HT-29 (cell line): ENCODE results near the gene SCD5. TPM values are rescaled to one million over a fixed set of nuclear protein-coding genes. Genes with fewer than 3 reads are reported as not detected.
A peak's percentile ranks its signal among the peaks of the same experiment; 100 is the strongest.
"Not testable (repeated sequence)": the region's sequence is repeated elsewhere in the genome, so short reads cannot be mapped to it uniquely, and the experiment has no call there.

Experiments
- DNase-seq: peaks from one replicate; pipeline ENCODE4 v3.0.0-alpha.2; 2015; ENCODE audit warnings: low spot score
- total RNA-seq: library from RNA; depleted of rRNA; stranded (reverse); fragments of >200 nt; shearing (Covaris generic); gene quantifications from 2 replicates; pipeline ENCODE4 v1.2.3, GENCODE V29; 2014; rRNA removed

The SCD5 gene
- 0.13 and 0.18 TPM in 2 replicates for total RNA-seq

DNA sequence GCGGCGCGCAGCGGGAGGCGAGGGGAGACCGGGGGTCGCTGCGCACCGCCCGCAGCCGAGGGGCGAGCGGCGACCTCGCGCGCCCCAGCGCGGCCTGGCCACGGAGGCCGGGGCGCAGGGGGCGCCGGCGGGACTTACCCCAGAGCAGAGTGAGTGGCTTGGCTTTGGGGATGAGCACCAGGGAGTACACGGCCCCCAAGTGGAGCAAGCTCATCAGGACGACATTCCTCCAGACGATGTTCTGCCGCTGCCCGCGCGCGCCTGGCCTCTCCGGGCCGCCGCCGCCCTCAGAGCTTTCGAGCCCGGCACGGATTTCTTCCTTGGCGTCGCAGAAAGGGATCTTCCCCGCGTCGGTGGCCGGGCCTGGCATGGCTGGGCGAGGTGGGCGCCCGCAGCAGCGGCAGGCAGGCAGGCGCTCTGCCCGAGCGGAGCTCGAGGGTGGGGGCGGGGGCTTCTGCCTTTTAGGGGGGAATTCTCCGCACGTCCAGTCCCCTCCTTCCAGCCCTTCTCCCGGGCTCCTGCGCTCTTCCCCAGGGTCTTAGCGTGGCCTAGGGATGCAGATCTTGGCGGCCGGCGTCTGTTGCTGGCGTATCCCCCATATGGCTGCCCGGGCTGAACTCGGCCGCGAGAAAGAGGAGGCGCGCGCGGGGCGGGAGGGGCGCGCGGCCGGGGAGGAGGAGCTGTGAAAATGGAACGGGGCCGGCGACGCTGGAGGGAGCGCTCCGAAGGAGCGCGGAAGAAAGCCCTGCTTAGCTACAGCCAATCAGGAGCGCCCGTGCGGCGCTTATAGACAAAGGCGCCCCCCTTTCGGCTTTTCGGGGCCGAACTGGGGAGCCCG lies at the start of gene SCD5:
SCD5 (minus strand) TSS at position 629 of the 838 bp plus-strand sequence; CDS start at position 370, 259 bp downstream.
- no peak for DNase-seq

- DNase-seq: peak; percentile 25
Measured at GRCh38 chr4:82842593-82842992, 44.0 kb upstream of the SCD5 start.

DNA sequence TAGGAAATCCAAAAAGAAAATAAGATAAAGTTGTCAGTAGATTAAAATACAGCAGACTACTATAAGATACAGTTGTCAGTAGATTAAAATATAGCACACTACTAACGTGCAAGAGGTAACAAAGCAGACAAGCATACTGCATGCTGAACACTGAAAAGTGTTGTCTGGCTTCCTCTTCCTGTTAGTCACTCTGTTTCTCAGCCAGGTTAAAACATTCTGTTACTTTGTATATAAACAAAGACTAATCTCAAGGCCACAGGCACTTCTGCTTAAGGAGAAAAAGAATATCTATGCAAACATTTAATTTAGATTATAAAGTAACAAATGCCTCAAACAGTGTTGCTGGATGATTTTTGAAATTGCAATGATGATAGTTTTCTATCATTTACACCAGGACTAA lies 41.0 kb upstream of the SCD5 start:
- DNase-seq: no peak

DNA sequence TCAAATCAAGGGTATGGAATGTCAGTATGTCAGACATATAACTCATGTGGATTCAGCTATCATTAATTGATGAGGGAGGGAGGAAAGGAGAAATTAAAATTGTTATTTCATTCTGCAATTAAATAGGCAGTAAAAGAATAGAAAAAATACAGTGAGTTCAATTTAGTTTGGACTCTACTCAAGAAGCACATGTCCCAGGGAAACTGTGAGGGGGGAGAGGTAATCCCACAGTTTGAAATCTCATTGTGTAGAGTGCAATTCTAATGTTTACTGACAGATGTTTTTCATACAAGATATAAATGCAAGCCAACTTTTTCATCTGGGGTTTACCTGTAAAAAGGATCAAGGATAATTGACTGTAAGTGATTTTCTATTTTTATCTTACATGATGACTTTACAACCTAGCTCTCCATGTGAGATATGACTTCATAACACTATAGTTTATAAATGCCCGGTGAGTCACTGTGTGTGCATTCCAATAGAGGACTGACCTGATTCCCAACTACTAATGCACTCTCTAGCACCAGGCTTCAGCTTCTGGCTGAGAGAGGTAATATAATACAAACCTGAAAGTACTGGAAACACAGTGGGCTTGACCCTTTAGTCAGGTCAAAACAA lies 35.2 kb upstream of the SCD5 start:
- DNase-seq: peak; percentile 25

DNA sequence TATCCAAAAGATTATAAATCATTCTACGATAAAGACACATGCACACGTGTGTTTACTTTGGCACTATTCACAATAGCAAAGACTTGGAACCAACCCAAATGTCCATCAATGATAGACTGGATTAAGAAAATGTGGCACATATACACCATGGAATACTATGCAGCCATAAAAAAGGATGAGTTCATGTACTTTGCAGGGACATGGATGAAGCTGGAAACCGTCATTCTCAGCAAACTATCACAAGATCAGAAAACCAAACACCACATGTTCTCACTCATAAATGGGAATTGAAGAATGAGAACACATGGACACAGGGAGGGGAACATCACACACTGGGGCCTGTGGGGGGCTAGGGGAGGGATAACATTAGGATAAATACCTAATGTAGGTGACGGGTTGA lies 34.5 kb upstream of the SCD5 start:
- not testable (repeated sequence) for DNase-seq

GRCh38 chr4:82825425-82825824 lies 26.8 kb upstream of the SCD5 start:
- no peak for DNase-seq

DNA sequence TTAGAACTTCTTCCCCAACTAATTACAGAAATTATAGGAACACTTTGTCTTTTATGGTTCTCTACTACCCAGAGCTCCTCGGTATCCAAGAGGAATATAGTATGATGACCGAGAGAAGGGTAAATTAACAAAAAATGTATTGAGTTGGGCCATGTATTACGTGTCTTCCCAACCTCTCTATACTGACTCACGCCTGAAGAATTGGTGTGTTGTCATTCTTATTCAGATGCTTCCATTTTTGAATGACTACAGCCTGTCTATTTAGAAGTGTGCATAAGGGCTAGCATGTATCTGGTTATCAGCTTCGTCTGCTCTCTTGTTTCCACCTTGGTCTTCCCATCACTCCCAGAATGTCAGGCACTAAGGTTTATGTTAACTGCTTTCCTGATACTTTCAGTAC lies 24.5 kb upstream of the SCD5 start:
- DNase-seq: no peak

GRCh38 chr4:82820689-82821088 lies 22.1 kb upstream of the SCD5 start:
- no peak for DNase-seq

DNA sequence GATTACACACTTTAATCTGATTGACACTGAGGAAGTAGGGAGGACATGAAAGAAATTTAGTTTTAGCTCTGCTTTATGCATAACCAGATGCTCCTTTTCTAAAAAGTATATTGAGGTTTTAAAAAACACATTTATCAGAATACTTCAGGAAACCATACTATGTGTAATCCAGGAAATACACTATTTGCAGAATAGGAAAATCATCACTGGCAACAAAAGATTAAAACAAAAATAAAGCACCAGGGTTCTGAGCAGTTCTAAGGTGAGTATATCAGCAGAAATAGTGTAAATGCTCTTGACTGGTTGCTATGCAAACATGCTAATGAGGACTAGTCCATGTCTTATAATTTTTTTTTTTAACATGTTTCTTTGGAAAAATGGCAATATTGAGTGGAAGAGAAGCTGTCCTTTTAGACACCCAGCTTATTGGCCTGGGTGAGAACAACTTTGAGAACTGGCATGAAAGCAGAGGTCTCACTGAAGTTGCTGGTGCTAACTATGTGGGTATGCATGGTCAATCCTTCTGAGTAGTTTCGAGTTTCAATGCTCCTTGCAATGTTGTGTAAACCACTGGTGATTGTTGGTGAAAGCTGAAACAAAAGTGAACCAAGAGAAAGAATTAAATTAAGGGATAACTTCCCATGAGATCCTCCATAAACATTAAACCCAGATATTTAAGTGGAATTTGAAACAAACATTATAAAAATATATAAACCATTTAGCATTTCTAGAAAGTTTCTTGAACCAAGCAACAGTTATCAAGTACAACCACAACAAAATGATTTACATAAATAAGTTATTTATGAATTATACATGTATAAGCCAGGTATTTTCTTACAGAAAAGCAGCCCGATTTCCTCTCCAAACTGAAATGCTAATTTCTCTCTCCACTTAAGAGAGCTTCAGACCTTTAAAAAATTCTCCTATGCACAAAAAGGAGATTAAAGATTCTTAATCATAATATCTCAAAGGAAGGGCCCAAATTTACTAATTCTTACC lies 20.4 kb upstream of the SCD5 start:
- no peak for DNase-seq

DNA sequence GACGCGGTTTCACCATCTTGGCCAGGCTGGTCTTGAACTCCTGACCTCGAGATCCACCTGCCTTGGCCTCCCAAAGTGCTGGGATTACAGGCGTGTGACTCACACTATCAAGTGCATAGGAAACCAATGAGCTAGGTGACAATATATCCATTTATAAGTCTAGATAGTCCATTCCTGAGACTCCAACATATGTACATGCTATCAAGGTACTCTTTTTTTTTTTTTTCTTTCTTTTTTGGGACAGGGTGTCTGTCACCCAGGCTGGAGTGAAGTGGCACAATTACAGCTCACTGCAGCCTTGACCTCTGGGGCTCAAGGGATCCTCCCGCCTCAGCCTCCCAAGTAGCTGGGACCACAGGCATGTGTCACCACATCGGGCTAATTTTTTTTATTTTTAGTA lies 18.3 kb upstream of the SCD5 start:
- DNase-seq: not testable (repeated sequence)

DNA sequence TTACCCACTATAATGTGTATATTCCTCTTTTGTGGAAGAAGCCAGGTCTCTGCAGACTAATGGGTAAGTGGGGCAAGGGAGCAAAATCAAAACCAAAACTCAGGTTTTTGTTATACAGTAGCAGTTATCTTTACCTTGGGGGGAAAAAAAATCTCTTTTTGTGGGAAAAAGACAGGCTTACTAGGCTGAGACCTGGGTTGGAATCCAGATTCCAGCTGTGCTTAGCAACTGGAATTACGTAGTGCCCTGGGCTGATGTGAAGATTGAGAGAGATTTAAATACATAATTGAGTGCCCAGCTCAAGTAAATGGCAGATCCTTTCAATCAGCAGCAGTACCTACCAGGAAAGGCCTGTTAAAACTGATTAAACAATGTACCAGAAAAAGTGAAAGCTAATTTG lies 15.4 kb upstream of the SCD5 start:
- no peak for DNase-seq

- no peak for DNase-seq
Measured at GRCh38 chr4:82811838-82812341, 13.3 kb upstream of the SCD5 start.

DNA sequence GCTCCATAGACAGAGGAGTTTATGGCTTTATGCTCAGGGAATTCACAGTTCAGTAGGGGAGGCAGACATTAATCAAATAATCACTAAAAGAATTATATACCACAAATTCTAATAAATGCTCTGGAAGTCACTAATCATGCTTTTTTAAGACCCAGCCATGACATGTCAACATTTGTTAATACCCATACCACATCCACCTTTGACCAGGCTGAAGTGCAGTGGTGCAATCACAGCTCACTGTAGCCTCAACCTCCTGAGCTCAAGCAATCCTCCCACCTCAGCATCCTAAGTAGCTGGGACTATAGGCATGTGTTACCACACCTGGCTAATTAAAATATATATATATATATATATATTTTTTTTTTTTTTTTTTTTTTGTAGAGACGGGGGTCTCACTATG lies 12.8 kb upstream of the SCD5 start:
- DNase-seq: no peak

GRCh38 chr4:82810176-82810575 lies 11.6 kb upstream of the SCD5 start:
- DNase-seq: no peak

DNA sequence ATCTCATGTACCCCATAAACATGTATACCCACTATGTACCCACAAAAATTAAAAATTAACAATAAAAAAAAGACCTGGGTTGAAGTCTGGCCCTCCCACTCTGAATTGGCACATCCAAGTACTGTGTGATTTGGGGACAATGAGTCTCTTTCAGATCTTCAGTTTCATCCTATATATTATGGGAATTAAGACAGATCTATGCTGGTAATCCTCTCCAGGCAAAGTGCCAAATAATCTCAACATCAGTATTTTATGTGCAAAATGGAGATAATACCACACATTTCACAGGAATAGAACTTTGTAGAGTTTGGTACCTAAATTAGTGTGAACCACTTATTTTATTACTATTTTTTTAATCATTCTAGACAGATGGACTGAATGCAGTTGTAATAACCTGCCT lies 11.0 kb upstream of the SCD5 start:
- no peak for DNase-seq

DNA sequence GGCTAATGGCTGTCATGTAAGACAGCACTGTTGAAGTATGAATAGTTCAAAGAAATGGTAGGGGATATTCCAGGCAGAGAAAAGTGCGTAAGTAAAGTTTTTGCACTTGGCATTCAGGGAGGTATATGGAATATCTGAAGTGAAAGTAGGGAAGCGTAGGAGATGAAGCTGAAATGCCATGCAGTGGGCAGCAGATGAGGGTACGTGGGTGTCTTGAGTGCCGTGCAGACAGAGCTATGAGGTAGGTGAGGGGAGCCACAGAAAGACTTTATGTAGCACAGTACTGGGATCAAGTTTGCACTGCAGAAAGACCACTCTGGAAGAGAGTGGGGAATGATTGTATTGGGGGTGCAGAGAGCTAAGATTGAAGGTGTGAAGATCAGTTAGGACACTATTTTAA lies 5.2 kb upstream of the SCD5 start:
- DNase-seq: no peak

DNA sequence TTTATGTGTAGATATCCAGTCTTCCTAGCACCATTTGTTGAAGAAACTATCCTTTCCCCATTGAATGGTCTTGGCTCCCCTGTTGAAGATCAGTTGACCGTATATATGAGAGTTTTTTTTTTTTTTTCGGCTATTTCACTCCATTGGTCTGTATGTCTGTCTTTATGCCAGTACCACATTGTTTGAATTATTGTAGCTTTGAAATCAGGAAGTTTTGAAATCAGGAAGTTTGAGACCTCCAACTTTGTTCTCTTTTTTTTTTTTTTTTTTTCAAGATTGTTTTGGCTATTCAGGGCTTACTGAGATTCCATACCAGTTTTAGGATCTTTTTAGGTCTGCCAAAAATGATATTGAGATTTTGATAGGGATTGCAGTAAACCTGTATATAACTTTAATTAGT lies 4.3 kb upstream of the SCD5 start:
- DNase-seq: no peak

- DNase-seq: peak; percentile 62
Measured at GRCh38 chr4:82801910-82802521, 3.4 kb upstream of the SCD5 start.

DNA sequence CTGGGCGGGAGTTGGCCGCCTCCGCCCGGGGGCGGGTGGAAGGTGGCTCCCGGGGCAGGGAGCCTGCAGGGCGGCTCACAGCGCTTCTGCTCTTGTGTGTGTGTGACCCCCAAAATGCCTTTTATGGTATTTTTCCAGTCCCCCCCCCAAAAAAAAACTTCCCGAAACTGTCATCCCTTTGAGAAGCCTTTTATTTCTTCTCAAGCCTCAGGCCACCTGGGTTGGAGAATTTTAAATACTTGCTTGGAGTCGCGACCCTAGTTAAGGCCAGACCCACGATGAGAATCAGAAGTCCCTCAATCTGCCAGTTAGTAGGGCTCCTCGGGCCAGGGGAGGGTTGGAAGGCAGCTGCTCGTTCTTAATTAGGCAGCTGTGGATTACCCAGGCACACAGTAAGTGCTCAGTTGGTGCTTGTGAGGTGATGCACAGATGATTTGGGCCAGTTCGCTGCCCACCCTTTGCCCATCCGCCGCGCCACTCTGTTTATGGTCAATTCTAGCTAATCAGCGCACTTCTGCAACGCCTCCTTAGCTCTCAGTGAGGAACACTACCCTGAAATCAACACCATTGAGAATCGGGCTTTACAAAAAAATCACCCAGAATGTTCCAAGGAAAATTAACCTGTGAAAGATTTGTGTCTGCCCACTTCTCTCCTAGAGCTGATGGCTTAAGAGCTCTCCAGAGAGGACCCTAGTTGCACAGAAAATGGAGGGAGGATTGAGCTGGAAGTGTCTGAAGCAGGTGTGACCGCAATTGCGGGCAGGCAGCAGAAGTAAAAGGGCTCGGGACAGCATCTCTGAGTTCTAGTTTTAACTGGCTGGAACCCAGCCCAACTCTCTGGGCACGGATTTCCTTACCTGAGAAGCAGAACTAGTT lies 648 bp upstream of the SCD5 start:
- DNase-seq: no peak

GRCh38 chr4:82797405-82798111 lies 1.0 kb downstream of the SCD5 start:
- DNase-seq: no peak
